Stimulated activated naive CD8-positive, alpha-beta T cell treated with anti-CD3 and anti-CD28 coated beads, Interleukin-15, Interleukin-2, amounts not matched to agents 100 ng/mL and 50 ng/mL, for 24 hours (primary cell): ENCODE data around the gene RXRB.

Experiments used
- H3K27ac Mint-ChIP-seq: one replicate; pipeline ENCODE4 v1.8.0; 2021; ENCODE audit warnings: mild to moderate bottlenecking, mixed read lengths
- H3K27me3 Mint-ChIP-seq: one replicate; pipeline ENCODE4 v1.8.0; 2021; ENCODE audit warnings: mixed read lengths
- H3K36me3 Mint-ChIP-seq: one replicate; pipeline ENCODE4 v1.8.0; 2021; ENCODE audit warnings: low read depth, mixed read lengths
- H3K4me1 Mint-ChIP-seq: one replicate; pipeline ENCODE4 v1.8.0; 2021; ENCODE audit warnings: low read depth, mixed read lengths
- H3K4me3 Mint-ChIP-seq: one replicate; pipeline ENCODE4 v1.8.0; 2021; ENCODE audit warnings: mild to moderate bottlenecking, mixed read lengths
- H3K9me3 Mint-ChIP-seq: one replicate; pipeline ENCODE4 v1.8.0; 2021; ENCODE audit warnings: mixed read lengths

Gene RXRB

GRCh38 chr6:33167374-33168283, 32.8 kb downstream of the RXRB start:
- no peaks in the 10 kb centered on the region for H3K9me3 Mint-ChIP-seq
- no peak overlapping the region for H3K27ac Mint-ChIP-seq
- H3K27me3 Mint-ChIP-seq, result peaks cover 3% of the 10 kb centered on the region
- no peaks in the 10 kb centered on the region for H3K4me1 Mint-ChIP-seq
- no peak overlapping the region for H3K4me3 Mint-ChIP-seq
- H3K36me3 Mint-ChIP-seq, result no peaks in the 10 kb centered on the region

- Mint-ChIP-seq H3K4me3 (no peak overlapping the region), H3K27me3 (peaks cover 3% of the 10 kb centered on the region), H3K9me3 (no peaks in the 10 kb centered on the region), H3K36me3 (no peaks in the 10 kb centered on the region), H3K27ac (no peak overlapping the region), H3K4me1 (peaks cover 8% of the 10 kb centered on the region)
Observed at GRCh38 chr6:33166811-33167210, 33.7 kb downstream of the RXRB start.

- H3K27me3 Mint-ChIP-seq, result peaks cover 3% of the 10 kb centered on the region
- H3K9me3 Mint-ChIP-seq, result no peaks in the 10 kb centered on the region
- H3K27ac Mint-ChIP-seq, result no peak overlapping the region
- H3K4me3 Mint-ChIP-seq, result no peak overlapping the region
- H3K4me1 Mint-ChIP-seq, result peaks cover 12% of the 10 kb centered on the region
- H3K36me3 Mint-ChIP-seq, result no peaks in the 10 kb centered on the region
Observed at GRCh38 chr6:33166363-33166762, 34.1 kb downstream of the RXRB start.

- Mint-ChIP-seq H3K4me1 (peaks cover 17% of the 10 kb centered on the region), H3K27ac (no peak overlapping the region), H3K4me3 (no peak overlapping the region)
Observed at GRCh38 chr6:33165581-33166258, 34.7 kb downstream of the RXRB start.

GRCh38 chr6:33164665-33165373, 35.6 kb downstream of the RXRB start:
- H3K4me3 Mint-ChIP-seq, result no peak overlapping the region
- no peaks in the 10 kb centered on the region for H3K9me3 Mint-ChIP-seq
- H3K27me3 Mint-ChIP-seq, result peaks cover 3% of the 10 kb centered on the region
- H3K27ac Mint-ChIP-seq, result no peak overlapping the region
- H3K36me3 Mint-ChIP-seq, result no peaks in the 10 kb centered on the region
- H3K4me1 Mint-ChIP-seq, result peaks cover 17% of the 10 kb centered on the region

More at GRCh38 chr6:33165581-33166258, 34.7 kb downstream of the RXRB start:
- Mint-ChIP-seq H3K9me3 (no peaks in the 10 kb centered on the region), H3K36me3 (no peaks in the 10 kb centered on the region), H3K27me3 (peaks cover 3% of the 10 kb centered on the region)

- H3K9me3 Mint-ChIP-seq, result no peaks in the 10 kb centered on the region
- H3K27ac Mint-ChIP-seq, result no peak overlapping the region
- H3K27me3 Mint-ChIP-seq, result peaks cover 3% of the 10 kb centered on the region
- no peak overlapping the region for H3K4me3 Mint-ChIP-seq
- H3K36me3 Mint-ChIP-seq, result no peaks in the 10 kb centered on the region
- H3K4me1 Mint-ChIP-seq, result peaks cover 17% of the 10 kb centered on the region
Observed at GRCh38 chr6:33164176-33164575, 36.3 kb downstream of the RXRB start.

- Mint-ChIP-seq H3K4me1 (peaks cover 17% of the 10 kb centered on the region), H3K36me3 (no peaks in the 10 kb centered on the region), H3K9me3 (no peaks in the 10 kb centered on the region), H3K27me3 (peaks cover 3% of the 10 kb centered on the region), H3K4me3 (no peak overlapping the region), H3K27ac (no peak overlapping the region)
Observed at GRCh38 chr6:33163540-33163939, 36.9 kb downstream of the RXRB start.

GRCh38 chr6:33161354-33162331, 38.8 kb downstream of the RXRB start:
- Mint-ChIP-seq H3K27ac (peak overlapping the region; percentile 82), H3K4me1 (peaks cover 17% of the 10 kb centered on the region), H3K27me3 (peaks cover 3% of the 10 kb centered on the region), H3K36me3 (no peaks in the 10 kb centered on the region), H3K9me3 (no peaks in the 10 kb centered on the region), H3K4me3 (peak overlapping the region; percentile 79)

GRCh38 chr6:33160728-33161344, 39.6 kb downstream of the RXRB start:
- H3K27me3 Mint-ChIP-seq, result peaks cover 3% of the 10 kb centered on the region
- H3K36me3 Mint-ChIP-seq, result no peaks in the 10 kb centered on the region
- peaks cover 17% of the 10 kb centered on the region for H3K4me1 Mint-ChIP-seq
- peak overlapping the region; percentile 79 for H3K4me3 Mint-ChIP-seq
- peak overlapping the region; percentile 82 for H3K27ac Mint-ChIP-seq
- no peaks in the 10 kb centered on the region for H3K9me3 Mint-ChIP-seq

- peaks cover 3% of the 10 kb centered on the region for H3K27me3 Mint-ChIP-seq
- H3K4me3 Mint-ChIP-seq, result no peak overlapping the region
- peaks cover 17% of the 10 kb centered on the region for H3K4me1 Mint-ChIP-seq
- H3K9me3 Mint-ChIP-seq, result no peaks in the 10 kb centered on the region
- H3K36me3 Mint-ChIP-seq, result no peaks in the 10 kb centered on the region
- H3K27ac Mint-ChIP-seq, result no peak overlapping the region
Observed at GRCh38 chr6:33160096-33160495, 40.4 kb downstream of the RXRB start.

GRCh38 chr6:33156964-33157363, 43.5 kb downstream of the RXRB start:
- Mint-ChIP-seq H3K27ac (no peak overlapping the region), H3K9me3 (peaks cover 6% of the 10 kb centered on the region), H3K27me3 (peaks cover 11% of the 10 kb centered on the region), H3K36me3 (no peaks in the 10 kb centered on the region), H3K4me1 (peaks cover 11% of the 10 kb centered on the region), H3K4me3 (no peak overlapping the region)

- H3K9me3 Mint-ChIP-seq, result peaks cover 9% of the 10 kb centered on the region
- H3K36me3 Mint-ChIP-seq, result no peaks in the 10 kb centered on the region
- H3K27me3 Mint-ChIP-seq, result peaks cover 11% of the 10 kb centered on the region
- H3K4me3 Mint-ChIP-seq, result no peak overlapping the region
- peaks cover 7% of the 10 kb centered on the region for H3K4me1 Mint-ChIP-seq
- no peak overlapping the region for H3K27ac Mint-ChIP-seq
Observed at GRCh38 chr6:33156561-33156960, 43.9 kb downstream of the RXRB start.

GRCh38 chr6:33154349-33154748, 46.1 kb downstream of the RXRB start:
- Mint-ChIP-seq H3K9me3 (peaks cover 9% of the 10 kb centered on the region), H3K27me3 (peaks cover 15% of the 10 kb centered on the region), H3K36me3 (no peaks in the 10 kb centered on the region), H3K4me3 (no peak overlapping the region), H3K4me1 (no peaks in the 10 kb centered on the region), H3K27ac (no peak overlapping the region)

GRCh38 chr6:33151050-33151449, 49.4 kb downstream of the RXRB start:
- peaks cover 27% of the 10 kb centered on the region for H3K27me3 Mint-ChIP-seq

More at GRCh38 chr6:33151050-33151449, 49.4 kb downstream of the RXRB start:
- no peak overlapping the region for H3K27ac Mint-ChIP-seq
- no peaks in the 10 kb centered on the region for H3K4me1 Mint-ChIP-seq
- no peak overlapping the region for H3K4me3 Mint-ChIP-seq
- H3K36me3 Mint-ChIP-seq, result no peaks in the 10 kb centered on the region
- H3K9me3 Mint-ChIP-seq, result peaks cover 9% of the 10 kb centered on the region
